ENCODE data around the gene ANXA6.

Gene ANXA6

GRCh38 chr5:151113651-151114050 is 43.9 kb downstream of the ANXA6 start:
- no peak for DNase-seq (ENCODE audit: extremely low spot score)
- ChIA-PET CTCF (interaction anchor here (0.7 to 14.8 kb wide), 17 partner anchors 8 to 312 kb away, joined by 3 to 325 read pairs (median 15); partner anchors contain the start of gene TNIP1), POLR2A (interaction anchor here (0.7 kb wide), 1 partner anchor 10 kb away, joined by 4 read pairs; no protein-coding TSS in a partner anchor)
- no peak for TF ChIP-seq CTCF (IDR thresholded peaks at IDR 0.05; ENCODE audit: control extremely low read depth, extremely low read depth, low read depth, missing control alignments)

GRCh38 chr5:151110992-151111391 is 46.6 kb downstream of the ANXA6 start:
- CTCF ChIA-PET = interaction anchor here (0.6 to 14.8 kb wide), 14 partner anchors 9 to 70 kb away, joined by 3 to 325 read pairs (median 6); partner anchors contain the start of gene ANXA6
- DNase-seq (ENCODE audit: extremely low spot score) = no peak
- TF ChIP-seq CTCF (IDR thresholded peaks at IDR 0.05; ENCODE audit: control extremely low read depth, extremely low read depth, low read depth, missing control alignments) = no peak
- POLR2A ChIA-PET = interaction anchor here (1.4 kb wide), 1 partner anchor 10 kb away, joined by 3 read pairs; no protein-coding TSS in a partner anchor

- ChIA-PET CTCF (interaction anchor here (0.9 to 14.8 kb wide), 17 partner anchors 8 to 59 kb away, joined by 3 to 325 read pairs (median 6); partner anchors contain the start of genes ANXA6 and TNIP1), POLR2A (interaction anchor here (1.4 to 1.6 kb wide), 2 partner anchors 9 to 12 kb away, joined by 3 to 5 read pairs; no protein-coding TSS in a partner anchor)
- TF ChIP-seq CTCF (IDR thresholded peaks at IDR 0.05; ENCODE audit: control extremely low read depth, extremely low read depth, low read depth, missing control alignments) = peak; percentile 14
These were observed 47.4 kb downstream of the ANXA6 start for GRCh38 chr5:151110122-151110681.

GRCh38 chr5:151108566-151108965 is 49.0 kb downstream of the ANXA6 start:
- ChIA-PET CTCF (interaction anchor here (0.9 to 14.8 kb wide), 4 partner anchors 10 to 58 kb away, joined by 3 to 325 read pairs (median 14); no protein-coding TSS in a partner anchor), POLR2A (no interaction called here)
- no peak for DNase-seq (ENCODE audit: extremely low spot score)
- no peak for TF ChIP-seq CTCF (IDR thresholded peaks at IDR 0.05; ENCODE audit: control extremely low read depth, extremely low read depth, low read depth, missing control alignments)

More at GRCh38 chr5:151110122-151110681, 47.4 kb downstream of the ANXA6 start:
- DNase-seq (ENCODE audit: extremely low spot score) = no peak

GRCh38 chr5:151107738-151108520 is 49.6 kb downstream of the ANXA6 start:
- CTCF ChIA-PET = interaction anchor here (0.9 to 14.8 kb wide), 5 partner anchors 9 to 57 kb away, joined by 3 to 325 read pairs (median 4); partner anchors contain the start of gene TNIP1
- DNase-seq (ENCODE audit: extremely low spot score) = no peak
- POLR2A ChIA-PET = no interaction called here
- TF ChIP-seq CTCF (IDR thresholded peaks at IDR 0.05; ENCODE audit: control extremely low read depth, extremely low read depth, low read depth, missing control alignments) = no peak

GRCh38 chr5:151107084-151107483 is 50.5 kb downstream of the ANXA6 start:
- ChIA-PET CTCF (interaction anchor here (0.8 to 14.8 kb wide), 7 partner anchors 8 to 56 kb away, joined by 3 to 325 read pairs (median 4); partner anchors contain the start of gene TNIP1), POLR2A (no interaction called here)
- no peak for TF ChIP-seq CTCF (IDR thresholded peaks at IDR 0.05; ENCODE audit: control extremely low read depth, extremely low read depth, low read depth, missing control alignments)
- no peak for DNase-seq (ENCODE audit: extremely low spot score)
